ENCODE data around the gene FKBP8.
A peak's percentile ranks its signal among the peaks of the same experiment; 100 is the strongest.
"Not testable (repeated sequence)": the region's sequence is repeated elsewhere in the genome, so short reads cannot be mapped to it uniquely, and the experiment has no call there.

FKBP8 gene

GRCh38 chr19:18558604-18559003 lies 15.2 kb upstream of the FKBP8 start:
- peak in 3 of 4 experiments; percentile 30 to 50 (median 32) for DNase-seq

- DNase-seq = peak in 1 of 4 experiments; percentile 6
Measured at GRCh38 chr19:18558202-18558555, 14.8 kb upstream of the FKBP8 start.

- peak; percentile 99 to 100 (median 100) for DNase-seq
Measured at GRCh38 chr19:18557411-18558201, 14.2 kb upstream of the FKBP8 start, which contains the start of gene KXD1. KXD1 (plus strand) TSS chr19:18557870; CDS start chr19:18562057, 4,187 bp downstream.

- DNase-seq = no peak
Measured at GRCh38 chr19:18551631-18552030, 8.3 kb upstream of the FKBP8 start.

- DNase-seq = peak; percentile 85 to 94 (median 90)
Measured at GRCh38 chr19:18543814-18544475, 572 bp upstream of the FKBP8 start.

GRCh38 chr19:18541992-18542940 lies 1.1 kb downstream of the FKBP8 start:
- DNase-seq = peak in 2 of 4 experiments; percentile 30 to 35

GRCh38 chr19:18541258-18541991 lies 1.9 kb downstream of the FKBP8 start:
- peak in 3 of 4 experiments; percentile 15 to 45 (median 38) for DNase-seq

GRCh38 chr19:18540200-18540599 lies 3.2 kb downstream of the FKBP8 start:
- DNase-seq = not testable (repeated sequence)

- no peak for DNase-seq
Measured at GRCh38 chr19:18539372-18539771, 4.0 kb downstream of the FKBP8 start.

- no peak for DNase-seq
Measured at GRCh38 chr19:18538115-18538514, 5.3 kb downstream of the FKBP8 start.

- no peak for DNase-seq
Measured at GRCh38 chr19:18537431-18537830, 5.9 kb downstream of the FKBP8 start.

GRCh38 chr19:18536475-18536874 lies 6.9 kb downstream of the FKBP8 start:
- DNase-seq = no peak

- DNase-seq = no peak
Measured at GRCh38 chr19:18533058-18533457, 10.3 kb downstream of the FKBP8 start.

- DNase-seq = no peak
Measured at GRCh38 chr19:18532168-18532890, 11.0 kb downstream of the FKBP8 start.

GRCh38 chr19:18531485-18531884 lies 11.9 kb downstream of the FKBP8 start:
- DNase-seq = no peak

GRCh38 chr19:18529782-18530181 lies 13.6 kb downstream of the FKBP8 start:
- no peak for DNase-seq

- no peak for DNase-seq
Measured at GRCh38 chr19:18526316-18526715, 17.1 kb downstream of the FKBP8 start.

- DNase-seq = no peak
Measured at GRCh38 chr19:18523841-18524240, 19.5 kb downstream of the FKBP8 start.

- DNase-seq = not testable (repeated sequence)
Measured at GRCh38 chr19:18522862-18523440, 20.4 kb downstream of the FKBP8 start.

GRCh38 chr19:18522124-18522861 lies 21.1 kb downstream of the FKBP8 start:
- DNase-seq = peak; percentile 100
